Gastrocnemius medialis (tissue), 4 donors: ENCODE results near the gene CCNF. TPM values are rescaled to one million over a fixed set of nuclear protein-coding genes. Genes with fewer than 3 reads are reported as not detected.

Source experiments
- ATAC-seq, 2 donors: fragments of 150-250 bp; one replicate each; pipeline ENCODE4 v1.9.1; 2016
- DNase-seq, 2 donors: peaks; one replicate each; pipeline ENCODE4 v3.0.0-alpha.2; 2019
- H3K27ac ChIP-seq, 4 donors: fragments of 200-600 bp; sonication (generic); 1 replicate in 1 of 4; 2 replicates in 3 of 4; pipeline ENCODE4 v1.5.1; 2016 to 2018; ENCODE audit warnings: mild to moderate bottlenecking in 2 of 4, moderate library complexity in 1 of 4
- H3K27me3 ChIP-seq, 3 donors: fragments of 200-600 bp; sonication (generic) in 2 of 3; 1 replicate in 1 of 3; 2 replicates in 2 of 3; pipeline versions ENCODE4 v1.5.1 to v1.6.0; 2016 to 2019; ENCODE audit warnings: mild to moderate bottlenecking in 1 of 3, moderate library complexity in 1 of 3
- H3K36me3 ChIP-seq, 2 donors: fragments of 200-600 bp; sonication (generic) in 1 of 2; one replicate each; pipeline ENCODE4 v1.5.1; 2017 to 2018
- H3K4me1 ChIP-seq, 2 donors: fragments of 200-600 bp; sonication (generic) in 1 of 2; one replicate each; pipeline ENCODE4 v1.5.1; 2016 to 2017; ENCODE audit warnings: mild to moderate bottlenecking in 2 of 2
- H3K4me3 ChIP-seq, 4 donors: fragments of 200-600 bp; sonication (generic) in 3 of 4; 1 replicate in 1 of 4; 2 replicates in 3 of 4; pipeline ENCODE4 v1.5.1; 2016 to 2019; ENCODE audit warnings: mild to moderate bottlenecking in 2 of 4
- H3K9me3 ChIP-seq, 3 donors: fragments of 200-600 bp; sonication (generic) in 2 of 3; 1 replicate in 1 of 3; 2 replicates in 2 of 3; pipeline ENCODE4 v1.5.1; 2016 to 2019
- CTCF ChIP-seq, 5 experiments: fragments of 450-650 bp in 3 of 5; fragments of 200-600 bp in 2 of 5; sonication (generic) in 2 of 5; IDR thresholded peaks in 4 of 5; conservative IDR thresholded peaks in 1 of 5; 1 replicate in 4 of 5; 2 replicates in 1 of 5; pipeline ENCODE4 v1.5.1; 2016 to 2019; ENCODE audit warnings: antibody characterized with exemption in 5 of 5, mild to moderate bottlenecking in 3 of 5, moderate library complexity in 3 of 5
- POLR2A ChIP-seq, 2 donors: fragments of 450-650 bp; IDR thresholded peaks; one replicate each; pipeline ENCODE4 v1.6.1; 2017; ENCODE audit warnings: antibody characterized with exemption in 2 of 2, mild to moderate bottlenecking in 2 of 2, moderate library complexity in 2 of 2
- in situ Hi-C, 4 donors: fragments of 200-750 bp; cut with MboI; loops; one replicate each; pipeline versions ENCODE4 v1.15.0 to v1.8.0; 2017; ENCODE audit warnings: low sequenced_read_pairs in 4 of 4
- intact Hi-C: fragments of 100-400 bp; cut with DNase I; formaldehyde crosslinking; loops from one replicate; pipeline ENCODE4 v1.15.1; 2023; ENCODE audit warnings: low total_unique reads
- total RNA-seq, 4 donors: library from RNA; depleted of rRNA; stranded (reverse); fragments of >200 nt; gene quantifications; one replicate each; pipeline versions ENCODE4 v1.1.0 to v1.2.3, GENCODE V29; 2016

CCNF gene
- total RNA-seq, 4 donors from 2014 or later = 1.8 to 3.6 (median 2.4) TPM

DNA sequence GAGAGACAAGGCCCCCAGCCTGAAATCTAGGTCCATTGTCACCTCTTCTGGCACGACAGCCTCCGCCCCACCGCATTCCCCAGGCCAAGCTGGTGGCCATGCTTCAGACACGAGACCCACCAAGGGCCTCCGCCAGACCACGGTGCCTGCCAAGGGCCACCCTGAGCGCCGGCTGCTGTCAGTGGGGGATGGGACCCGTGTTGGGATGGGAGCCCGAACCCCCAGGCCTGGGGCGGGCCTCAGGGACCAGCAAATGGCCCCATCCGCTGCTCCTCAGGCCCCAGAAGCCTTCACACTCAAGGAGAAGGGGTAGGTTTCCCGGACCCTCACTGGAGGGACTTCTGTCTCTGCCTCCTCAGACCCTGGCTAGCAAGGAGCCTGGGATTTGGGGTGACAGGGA is 31.7 kb downstream of the CCNF start:
- TF ChIP-seq CTCF (IDR thresholded peaks at IDR 0.05 in 4 of 5, conservative IDR thresholded peaks at IDR 0.05 in 1 of 5) = no peak
- no peak for TF ChIP-seq POLR2A (IDR thresholded peaks at IDR 0.05)
- DNase-seq (no peak), ATAC-seq (no peak)
- no peaks in the 10 kb centered on the region for H3K36me3 ChIP-seq
- in situ Hi-C loops (no loop called here), intact Hi-C loops (loop anchor here (2.0 to 5.0 kb wide), 2 partner anchors 32 to 36 kb away; partner anchors contain the start of gene CCNF)
- H3K9me3 ChIP-seq = no peaks in the 10 kb centered on the region
- H3K27me3 ChIP-seq = no peaks in the 10 kb centered on the region
- H3K27ac ChIP-seq = no peak overlapping the region
- peaks cover 4 to 13% of the 10 kb centered on the region in 2 donors for H3K4me1 ChIP-seq
- H3K4me3 ChIP-seq = no peak overlapping the region

GRCh38 chr16:2462031-2462866 is 33.0 kb downstream of the CCNF start:
- in situ Hi-C loops (no loop called here), intact Hi-C loops (loop anchor here (5.0 kb wide), 1 partner anchor 35 kb away; no protein-coding TSS in a partner anchor)
- Histone ChIP-seq H3K36me3 (no peaks in the 10 kb centered on the region), H3K9me3 (no peaks in the 10 kb centered on the region), H3K27ac (no peak overlapping the region), H3K27me3 (no peaks in the 10 kb centered on the region), H3K4me3 (no peak overlapping the region), H3K4me1 (peaks cover 4 to 13% of the 10 kb centered on the region in 2 donors)
- DNase-seq (no peak), ATAC-seq (no peak)
- TF ChIP-seq POLR2A (IDR thresholded peaks at IDR 0.05) (no peak), CTCF (IDR thresholded peaks at IDR 0.05 in 4 of 5, conservative IDR thresholded peaks at IDR 0.05 in 1 of 5) (no peak)

- Histone ChIP-seq H3K36me3 (no peaks in the 10 kb centered on the region), H3K27ac (no peak overlapping the region), H3K9me3 (no peaks in the 10 kb centered on the region), H3K4me1 (peaks cover 16 to 21% of the 10 kb centered on the region in 2 donors), H3K27me3 (peaks cover 0 to 9% (median 2%) of the 10 kb centered on the region in 3 donors), H3K4me3 (no peak overlapping the region)
- no peak for ATAC-seq
- in situ Hi-C loops = no loop called here
- no peak for DNase-seq
- TF ChIP-seq POLR2A (IDR thresholded peaks at IDR 0.05) = no peak
- no peak for TF ChIP-seq CTCF (IDR thresholded peaks at IDR 0.05 in 4 of 5, conservative IDR thresholded peaks at IDR 0.05 in 1 of 5)
- intact Hi-C loops = loop anchor here (5.0 kb wide), 1 partner anchor 33 kb away; no protein-coding TSS in a partner anchor
Measured at GRCh38 chr16:2464333-2464732, 35.1 kb downstream of the CCNF start.

DNA sequence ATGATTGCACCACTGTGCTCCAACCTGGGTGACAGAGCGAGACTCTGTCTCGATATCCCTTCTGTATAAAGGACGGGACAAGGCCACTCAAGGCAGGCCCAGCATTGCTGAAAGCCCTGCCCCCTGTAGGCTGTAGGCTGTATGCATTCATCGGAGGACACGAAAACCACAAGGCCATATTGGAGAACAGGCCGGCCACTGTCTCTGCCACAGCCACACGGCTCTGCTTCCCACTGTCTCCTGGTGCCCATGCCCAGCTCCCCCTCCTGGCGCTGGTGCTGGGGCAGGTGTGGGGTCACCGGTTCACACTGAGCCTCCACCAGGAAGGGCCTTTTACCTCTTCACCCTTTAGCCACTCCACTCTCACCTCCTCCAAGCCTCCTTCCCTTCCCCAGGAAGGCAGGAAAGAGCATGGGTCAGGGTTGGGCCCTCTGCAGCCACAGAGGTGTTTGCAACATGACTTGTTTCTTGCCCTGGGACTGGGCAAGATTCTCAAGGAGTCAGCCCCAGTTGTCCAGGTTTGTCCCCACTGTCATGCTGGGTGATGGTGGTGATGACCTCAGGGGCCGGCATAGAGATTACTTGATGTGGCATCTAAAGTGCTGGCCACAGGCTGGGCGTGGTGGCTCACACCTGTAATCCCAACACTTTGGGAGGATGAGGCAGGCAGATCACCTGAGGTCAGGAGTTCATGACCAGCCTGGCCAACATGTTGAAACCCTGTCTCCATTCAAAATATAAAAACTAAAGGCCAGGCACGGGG is 36.6 kb downstream of the CCNF start:
- ATAC-seq = no peak
- intact Hi-C loops = no loop called here
- TF ChIP-seq CTCF (IDR thresholded peaks at IDR 0.05 in 4 of 5, conservative IDR thresholded peaks at IDR 0.05 in 1 of 5) (no peak), POLR2A (IDR thresholded peaks at IDR 0.05) (no peak)
- Histone ChIP-seq H3K4me1 (peaks cover 14 to 25% of the 10 kb centered on the region in 2 donors), H3K9me3 (no peaks in the 10 kb centered on the region), H3K27ac (no peak overlapping the region), H3K27me3 (peaks cover 13 to 24% (median 17%) of the 10 kb centered on the region in 3 donors), H3K4me3 (no peak overlapping the region), H3K36me3 (no peaks in the 10 kb centered on the region)
- in situ Hi-C loops = no loop called here
- DNase-seq = no peak
